ENCODE measurements around the gene BAG3. TPM values are rescaled to one million over a fixed set of nuclear protein-coding genes. Genes with fewer than 3 reads are reported as not detected.
A peak's percentile ranks its signal among the peaks of the same experiment; 100 is the strongest.

BAG3 gene
- total RNA-seq, 6 experiments from 2014 or later, result 12.5 to 26.0 (median 18.2) TPM

GRCh38 chr10:119665901-119666708, 14.9 kb downstream of the BAG3 start:
- ATAC-seq (peak; percentile 41 to 72 (median 54)), DNase-seq (no peak)
- Histone ChIP-seq H3K27me3 (no peaks in the 10 kb centered on the region), H3K4me3 (no peak overlapping the region), H3K9me3 (no peaks in the 10 kb centered on the region), H3K27ac (no peak overlapping the region), H3K4me1 (peaks cover 0 to 34% (median 4%) of the 10 kb centered on the region in 4 donors), H3K36me3 (peaks cover 0 to 17% (median 4%) of the 10 kb centered on the region in 4 donors)
- intact Hi-C loops (cut with DNase I), result no loop called here
- no peak for TF ChIP-seq POLR2A (IDR thresholded peaks at IDR 0.05)
- TF ChIP-seq CTCF (IDR thresholded peaks at IDR 0.05), result no peak
- 68% methylated on average over 11 of the region's 14 CpGs for WGBS (ENCODE audit: insufficient coverage, low coverage, low lambda C conversion rate, missing lambda C conversion rate)

DNA sequence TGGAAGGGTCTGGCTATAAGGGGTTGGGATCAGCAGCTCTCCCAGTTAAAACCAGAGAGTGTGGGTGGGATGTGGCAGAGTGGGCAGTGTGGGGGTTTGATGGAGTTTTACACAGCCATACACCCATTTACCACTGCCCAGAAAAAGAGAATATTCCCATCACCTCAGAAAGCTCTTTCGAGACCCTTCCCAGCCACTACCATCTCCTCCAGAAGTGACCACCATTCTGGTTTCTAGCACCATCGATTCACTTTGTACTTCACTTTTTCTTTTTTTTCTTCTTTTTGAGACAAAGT, 15.5 kb downstream of the BAG3 start:
- Histone ChIP-seq H3K9me3 (no peaks in the 10 kb centered on the region), H3K27ac (no peak overlapping the region), H3K27me3 (no peaks in the 10 kb centered on the region), H3K4me3 (no peak overlapping the region), H3K4me1 (peaks cover 0 to 31% (median 4%) of the 10 kb centered on the region in 4 donors), H3K36me3 (peaks cover 0 to 23% (median 6%) of the 10 kb centered on the region in 4 donors)
- 100% methylated on average over 2 of the region's 2 CpGs for WGBS (ENCODE audit: insufficient coverage, low coverage, low lambda C conversion rate, missing lambda C conversion rate)
- intact Hi-C loops (cut with DNase I), result no loop called here
- ATAC-seq, result no peak
- TF ChIP-seq POLR2A (IDR thresholded peaks at IDR 0.05) (no peak), CTCF (IDR thresholded peaks at IDR 0.05) (no peak)
- no peak for DNase-seq

DNA sequence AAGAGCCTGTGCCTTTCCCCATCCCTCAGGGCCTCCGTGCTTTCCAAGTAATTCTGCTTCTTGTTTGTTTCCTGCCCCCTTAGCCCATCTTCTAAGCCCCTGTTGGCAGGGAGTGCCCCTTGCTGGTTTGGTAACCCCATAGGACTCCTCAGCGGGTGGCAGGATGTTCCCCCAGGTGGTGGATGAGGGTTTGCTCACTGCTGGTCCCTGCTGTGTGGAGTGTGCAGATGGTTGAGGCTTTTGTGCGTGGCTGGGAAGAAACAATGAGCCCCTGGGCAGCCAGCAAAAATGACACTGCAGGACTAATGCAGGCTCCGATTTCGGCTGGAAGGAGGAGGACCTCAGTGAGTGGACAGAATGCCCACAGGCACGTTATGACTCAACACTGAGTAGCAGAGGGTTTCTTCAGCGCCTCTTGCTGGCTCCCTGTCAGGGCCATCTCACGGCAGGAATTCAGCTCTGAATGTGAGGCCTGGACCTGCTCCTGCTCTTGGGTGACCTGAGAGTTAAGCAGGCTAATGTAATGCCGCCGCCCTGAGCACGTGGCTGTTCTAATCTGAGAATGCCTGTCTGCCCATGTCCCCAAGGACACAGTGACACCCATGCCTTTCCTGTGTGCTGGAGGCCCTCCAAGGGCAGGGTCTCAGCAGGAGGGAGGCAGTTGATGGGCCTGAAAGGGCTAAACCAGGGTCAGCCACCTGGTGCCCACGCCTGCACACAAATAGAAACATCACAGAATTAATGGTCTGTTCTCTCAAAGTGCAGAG, 16.6 kb downstream of the BAG3 start:
- 62% methylated on average over 4 of the region's 12 CpGs for WGBS (ENCODE audit: insufficient coverage, low coverage, low lambda C conversion rate, missing lambda C conversion rate)
- peaks cover 0 to 25% (median 4%) of the 10 kb centered on the region in 4 donors for H3K4me1 ChIP-seq
- ATAC-seq (peak in 3 of 4 donors; percentile 5 to 22 (median 19)), DNase-seq (no peak)
- no peak overlapping the region for H3K27ac ChIP-seq
- intact Hi-C loops (cut with DNase I), result no loop called here
- peaks cover 0 to 34% (median 11%) of the 10 kb centered on the region in 4 donors for H3K36me3 ChIP-seq
- no peaks in the 10 kb centered on the region for H3K27me3 ChIP-seq
- no peak for TF ChIP-seq POLR2A (IDR thresholded peaks at IDR 0.05)
- no peak for TF ChIP-seq CTCF (IDR thresholded peaks at IDR 0.05)
- no peaks in the 10 kb centered on the region for H3K9me3 ChIP-seq
- no peak overlapping the region for H3K4me3 ChIP-seq

DNA sequence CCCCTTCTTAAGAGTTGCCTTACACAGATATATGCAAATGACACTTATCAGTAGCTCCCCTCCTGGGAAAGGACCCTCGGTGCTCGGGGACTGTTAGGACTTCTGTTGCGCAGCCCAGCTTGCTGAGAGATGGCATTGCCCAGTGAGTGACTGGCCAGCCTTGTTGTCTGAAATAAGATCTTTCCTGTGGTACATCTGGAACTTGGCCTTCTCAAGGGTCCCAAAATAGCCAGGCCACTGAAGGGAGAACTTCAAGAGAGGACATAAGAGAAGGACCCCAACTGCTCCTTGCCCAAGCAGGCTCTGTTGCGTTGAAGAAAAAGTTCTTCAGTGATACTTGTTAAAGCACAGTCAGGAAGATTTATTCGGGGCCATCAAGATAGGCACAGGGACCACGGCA, 17.3 kb downstream of the BAG3 start:
- Histone ChIP-seq H3K4me1 (peaks cover 0 to 22% (median 4%) of the 10 kb centered on the region in 4 donors), H3K36me3 (peaks cover 0 to 41% (median 15%) of the 10 kb centered on the region in 4 donors), H3K27me3 (no peaks in the 10 kb centered on the region), H3K27ac (no peak overlapping the region), H3K9me3 (no peaks in the 10 kb centered on the region), H3K4me3 (no peak overlapping the region)
- WGBS (ENCODE audit: insufficient coverage, low coverage, low lambda C conversion rate, missing lambda C conversion rate), result 97% methylated on average over 4 of the region's 6 CpGs
- no peak for ATAC-seq
- intact Hi-C loops (cut with DNase I), result no loop called here
- DNase-seq, result no peak
- TF ChIP-seq CTCF (IDR thresholded peaks at IDR 0.05) (no peak), POLR2A (IDR thresholded peaks at IDR 0.05) (no peak)

Data from right lobe of liver (tissue), 6 donors.